HUES64 (cell line): ENCODE measurements around the gene CRMP1.

Experiments
- H3K27ac ChIP-seq: 2 replicates; pipeline ENCODE4 v1.7.0; 2013; ENCODE audit warnings: low read depth, low read length, inconsistent platforms
- H3K27me3 ChIP-seq: 2 replicates; pipeline ENCODE4 v1.6.1; 2013; ENCODE audit warnings: mild to moderate bottlenecking, low read length; ENCODE audit not compliant: insufficient read depth
- H3K36me3 ChIP-seq: 2 replicates; pipeline ENCODE4 v1.6.1; 2013; ENCODE audit warnings: mild to moderate bottlenecking, low read length; ENCODE audit not compliant: insufficient read depth
- H3K4me1 ChIP-seq: 2 replicates; pipeline ENCODE4 v1.6.1; 2013; ENCODE audit warnings: mild to moderate bottlenecking, low read length, moderate library complexity; ENCODE audit not compliant: insufficient read depth
- H3K4me3 ChIP-seq: 2 replicates; pipeline ENCODE4 v1.5.1; 2013; ENCODE audit warnings: mild to moderate bottlenecking, low read length, moderate library complexity
- H3K9ac ChIP-seq: 2 replicates; pipeline ENCODE4 v1.6.1; 2013; ENCODE audit warnings: mild to moderate bottlenecking, low read depth, low read length
- H3K9me3 ChIP-seq: 2 replicates; pipeline ENCODE4 v1.6.1; 2013; ENCODE audit warnings: low read depth, low read length; ENCODE audit not compliant: insufficient read depth
- WGBS: fragments of 150-250, 120-280 bp; methylation state at CpG from one replicate; pipeline ENCODE4 v1.1.7; 2013; ENCODE audit warnings: missing lambda C conversion rate; 5-methylcytosine and 5-hydroxymethylcytosine counted together

The CRMP1 gene

GRCh38 chr4:5827108-5828004 is 65.5 kb downstream of the CRMP1 start:
- Histone ChIP-seq H3K4me1 (no peaks in the 10 kb centered on the region), H3K4me3 (no peak overlapping the region), H3K27me3 (no peaks in the 10 kb centered on the region), H3K36me3 (peaks cover 92% of the 10 kb centered on the region), H3K9ac (no peak overlapping the region), H3K9me3 (no peaks in the 10 kb centered on the region), H3K27ac (no peak overlapping the region)
- 92% methylated on average over 19 of the region's 19 CpGs for WGBS

- Histone ChIP-seq H3K27ac (no peak overlapping the region), H3K36me3 (peaks cover 91% of the 10 kb centered on the region)
Observed at GRCh38 chr4:5826437-5827107, 66.3 kb downstream of the CRMP1 start.

GRCh38 chr4:5825321-5826041 is 67.4 kb downstream of the CRMP1 start:
- H3K9me3 ChIP-seq: no peaks in the 10 kb centered on the region
- H3K27me3 ChIP-seq: no peaks in the 10 kb centered on the region
- no peak overlapping the region for H3K27ac ChIP-seq
- no peak overlapping the region for H3K9ac ChIP-seq
- peaks cover 92% of the 10 kb centered on the region for H3K36me3 ChIP-seq
- WGBS: 95% methylated on average over 19 of the region's 19 CpGs
- H3K4me1 ChIP-seq: no peaks in the 10 kb centered on the region
- H3K4me3 ChIP-seq: no peak overlapping the region

More at GRCh38 chr4:5826437-5827107, 66.3 kb downstream of the CRMP1 start:
- Histone ChIP-seq H3K27me3 (no peaks in the 10 kb centered on the region), H3K4me3 (no peak overlapping the region), H3K9me3 (no peaks in the 10 kb centered on the region), H3K9ac (no peak overlapping the region), H3K4me1 (no peaks in the 10 kb centered on the region)
- whole genome bisulfite sequencing: 92% methylated on average over 5 of the region's 5 CpGs

GRCh38 chr4:5824635-5825034 is 68.3 kb downstream of the CRMP1 start:
- Histone ChIP-seq H3K9ac (no peak overlapping the region), H3K4me1 (no peaks in the 10 kb centered on the region), H3K27me3 (no peaks in the 10 kb centered on the region), H3K9me3 (no peaks in the 10 kb centered on the region), H3K27ac (no peak overlapping the region), H3K36me3 (peaks cover 92% of the 10 kb centered on the region), H3K4me3 (no peak overlapping the region)
- 79% methylated on average over 6 of the region's 6 CpGs for WGBS

- no peak overlapping the region for H3K9ac ChIP-seq
- H3K4me1 ChIP-seq: no peaks in the 10 kb centered on the region
- WGBS: 93% methylated on average over 7 of the region's 7 CpGs
- no peak overlapping the region for H3K4me3 ChIP-seq
- H3K9me3 ChIP-seq: no peaks in the 10 kb centered on the region
- H3K36me3 ChIP-seq: peaks cover 93% of the 10 kb centered on the region
- H3K27me3 ChIP-seq: no peaks in the 10 kb centered on the region
- H3K27ac ChIP-seq: no peak overlapping the region
Observed at GRCh38 chr4:5824227-5824626, 68.7 kb downstream of the CRMP1 start.

- no peaks in the 10 kb centered on the region for H3K9me3 ChIP-seq
- H3K36me3 ChIP-seq: peaks cover 93% of the 10 kb centered on the region
- no peak overlapping the region for H3K27ac ChIP-seq
- H3K9ac ChIP-seq: no peak overlapping the region
- H3K4me3 ChIP-seq: no peak overlapping the region
- 97% methylated on average over 10 of the region's 10 CpGs for WGBS
- no peaks in the 10 kb centered on the region for H3K4me1 ChIP-seq
- H3K27me3 ChIP-seq: no peaks in the 10 kb centered on the region
Observed at GRCh38 chr4:5823542-5824211, 69.2 kb downstream of the CRMP1 start.

GRCh38 chr4:5822619-5823018 is 70.3 kb downstream of the CRMP1 start:
- H3K27me3 ChIP-seq: no peaks in the 10 kb centered on the region
- no peaks in the 10 kb centered on the region for H3K9me3 ChIP-seq
- no peak overlapping the region for H3K4me3 ChIP-seq
- peaks cover 89% of the 10 kb centered on the region for H3K36me3 ChIP-seq
- 91% methylated on average over 5 of the region's 5 CpGs for WGBS
- no peak overlapping the region for H3K27ac ChIP-seq
- H3K9ac ChIP-seq: no peak overlapping the region
- no peaks in the 10 kb centered on the region for H3K4me1 ChIP-seq

GRCh38 chr4:5821665-5822358 is 71.1 kb downstream of the CRMP1 start:
- 62% methylated on average over 18 of the region's 18 CpGs for WGBS
- Histone ChIP-seq H3K9ac (no peak overlapping the region), H3K9me3 (no peaks in the 10 kb centered on the region), H3K36me3 (peaks cover 85% of the 10 kb centered on the region), H3K4me1 (no peaks in the 10 kb centered on the region), H3K27me3 (no peaks in the 10 kb centered on the region), H3K4me3 (no peak overlapping the region), H3K27ac (no peak overlapping the region)

- H3K36me3 ChIP-seq: peaks cover 45% of the 10 kb centered on the region
- WGBS: 95% methylated on average over 12 of the region's 12 CpGs
- no peak overlapping the region for H3K27ac ChIP-seq
- H3K9me3 ChIP-seq: no peaks in the 10 kb centered on the region
- H3K4me3 ChIP-seq: no peak overlapping the region
- H3K4me1 ChIP-seq: no peaks in the 10 kb centered on the region
- no peaks in the 10 kb centered on the region for H3K27me3 ChIP-seq
- H3K9ac ChIP-seq: no peak overlapping the region
Observed at GRCh38 chr4:5816851-5817375, 76.0 kb downstream of the CRMP1 start.

GRCh38 chr4:5816101-5816500 is 76.8 kb downstream of the CRMP1 start:
- Histone ChIP-seq H3K4me3 (no peak overlapping the region), H3K9ac (no peak overlapping the region), H3K27me3 (no peaks in the 10 kb centered on the region), H3K4me1 (no peaks in the 10 kb centered on the region), H3K9me3 (no peaks in the 10 kb centered on the region), H3K36me3 (peaks cover 46% of the 10 kb centered on the region), H3K27ac (no peak overlapping the region)
- 90% methylated on average over 8 of the region's 8 CpGs for WGBS
